ENCODE results near the gene C1QL4.

GRCh38 chr12:49327368-49327767 lies 9.6 kb downstream of the C1QL4 start:
- TF ChIP-seq GATA3 (IDR thresholded peaks at IDR 0.05; ENCODE audit: low read depth, low read length) (no peak), GATA2 (IDR thresholded peaks at IDR 0.05; ENCODE audit: low read depth, low read length) (no peak)

All from SH-SY5Y (cell line).